H1 (cell line): ENCODE results near the gene ZNF695. TPM values are rescaled to one million over a fixed set of nuclear protein-coding genes. Genes with fewer than 3 reads are reported as not detected.

Experiments used
- CTCF ChIA-PET: fragments of 300-600 bp; sonication (Branson Sonifier 250); formaldehyde crosslinking; loops from one replicate; lab custom pipeline; 2021; ENCODE audit not compliant: partially characterized antibody; lab: Charles Lee
- POLR2A ChIA-PET: fragments of 300-600 bp; sonication (Branson Sonifier 250); formaldehyde crosslinking; loops from one replicate; lab custom pipeline; 2021; ENCODE audit warnings: inconsistent platforms; ENCODE audit not compliant: partially characterized antibody; lab: Charles Lee
- DNase-seq, 2 experiments: peaks; one replicate each; pipeline versions ENCODE4 v3.0.0 to v3.0.0-alpha.2; 2010 to 2022; ENCODE audit warnings: low spot score in 2 of 2, low read depth in 1 of 2, mixed read lengths in 1 of 2
- FAIRE-seq: peaks from 2 replicates; lab custom pipeline; 2011; peaks lifted over from hg19 to GRCh38; lab: Jason Lieb, UNC
- H2AFZ ChIP-seq: 2 replicates; pipeline ENCODE4 v1.8.1; 2012; ENCODE audit warnings: low read length, inconsistent platforms
- H2AK5ac ChIP-seq: 2 replicates; pipeline ENCODE4 v1.6.1; 2013; ENCODE audit warnings: low read depth, low read length
- H2BK120ac ChIP-seq: replicated peaks from 2 replicates; pipeline ENCODE3; 2013; ENCODE audit warnings: low read depth, low read length, inconsistent platforms
- H2BK12ac ChIP-seq: 2 replicates; pipeline ENCODE4 v1.6.1; 2013; ENCODE audit warnings: low read depth, low read length
- H2BK15ac ChIP-seq: 2 replicates; pipeline ENCODE4 v1.6.1; 2013; ENCODE audit warnings: low read length
- H2BK20ac ChIP-seq: 2 replicates; pipeline ENCODE4 v1.6.1; 2013; ENCODE audit warnings: low read length
- H2BK5ac ChIP-seq: 2 replicates; pipeline ENCODE4 v1.6.1; 2013; ENCODE audit warnings: low read depth, low read length
- H3K14ac ChIP-seq: 2 replicates; pipeline ENCODE4 v1.6.1; 2013; ENCODE audit warnings: inconsistent platforms; ENCODE audit not compliant: insufficient read length
- H3K18ac ChIP-seq: 2 replicates; pipeline ENCODE4 v1.6.1; 2013; ENCODE audit warnings: low read length; ENCODE audit errors: extremely low read depth
- H3K23ac ChIP-seq: 2 replicates; pipeline ENCODE4 v1.6.1; 2013; ENCODE audit warnings: inconsistent platforms; ENCODE audit not compliant: insufficient read length
- H3K23me2 ChIP-seq: 2 replicates; pipeline ENCODE4 v1.6.1; 2013; ENCODE audit warnings: low read depth, low read length
- H3K27ac ChIP-seq: 2 replicates; pipeline ENCODE4 v1.6.1; 2011; ENCODE audit warnings: low read depth, low read length, inconsistent platforms
- H3K27me3 ChIP-seq, 4 experiments: replicated peaks in 1 of 4; 1 replicate in 1 of 4; 2 replicates in 3 of 4; pipeline versions ENCODE4 v1.6.1 to v1.8.1; 2011 to 2013; ENCODE audit warnings: low read length in 3 of 4, mild to moderate bottlenecking in 3 of 4, inconsistent platforms in 2 of 4, mixed read lengths in 2 of 4, moderate library complexity in 1 of 4; ENCODE audit not compliant: control insufficient read depth in 3 of 4, insufficient read depth in 3 of 4; ENCODE audit errors: extremely low read depth in 1 of 4
- H3K36me3 ChIP-seq, 4 experiments: 2 replicates each; pipeline versions ENCODE4 v1.6.1 to v1.8.1; 2011 to 2013; ENCODE audit warnings: mild to moderate bottlenecking in 4 of 4, low read length in 3 of 4, moderate library complexity in 2 of 4, control low read depth in 1 of 4, inconsistent platforms in 1 of 4; ENCODE audit not compliant: insufficient read depth in 4 of 4, control insufficient read depth in 2 of 4
- H3K4ac ChIP-seq: replicated peaks from 2 replicates; pipeline ENCODE3; 2013; ENCODE audit warnings: low read length, low read depth, mixed read lengths, inconsistent platforms; ENCODE audit not compliant: insufficient read length
- H3K4me1 ChIP-seq, 4 experiments: replicated peaks in 1 of 4; 1 replicate in 1 of 4; 2 replicates in 3 of 4; pipeline versions ENCODE4 v1.6.1 to v1.8.1; 2011 to 2013; ENCODE audit warnings: low read length in 3 of 4, inconsistent platforms in 2 of 4, mixed read lengths in 1 of 4; ENCODE audit not compliant: insufficient read depth in 4 of 4, control insufficient read depth in 3 of 4
- H3K4me2 ChIP-seq, 2 experiments: 2 replicates each; pipeline versions ENCODE4 v1.6.1 to v1.8.1; 2011 to 2013; ENCODE audit warnings: low read depth in 2 of 2, low read length in 2 of 2, control low read depth in 1 of 2, inconsistent platforms in 1 of 2, mild to moderate bottlenecking in 1 of 2; ENCODE audit not compliant: insufficient read depth in 1 of 2
- H3K4me3 ChIP-seq, 4 experiments: fragments of 200-600, 300-600 bp in 1 of 4; sonication (generic), shearing (Covaris generic), sonication (Bioruptor Twin) in 1 of 4; 2 replicates each; pipeline versions ENCODE4 v1.5.1 to v1.8.1; 2011 to 2016; ENCODE audit warnings: low read length in 4 of 4, low read depth in 3 of 4, control low read depth in 2 of 4, inconsistent platforms in 2 of 4, mild to moderate bottlenecking in 2 of 4, mixed read lengths in 1 of 4, moderate library complexity in 1 of 4; ENCODE audit not compliant: insufficient read depth in 2 of 4; ENCODE audit errors: extremely low read depth in 1 of 4
- H3K56ac ChIP-seq: replicated peaks from 2 replicates; pipeline ENCODE3; 2013; ENCODE audit warnings: low read depth, mild to moderate bottlenecking, mixed read lengths, low read length, inconsistent platforms; ENCODE audit not compliant: insufficient read length
- H3K79me1 ChIP-seq: 2 replicates; pipeline ENCODE4 v1.6.1; 2013; ENCODE audit warnings: low read depth, low read length, control low read depth
- H3K79me2 ChIP-seq, 2 experiments: 2 replicates each; pipeline versions ENCODE4 v1.6.1 to v1.8.1; 2012 to 2013; ENCODE audit warnings: low read length in 2 of 2, mild to moderate bottlenecking in 2 of 2, inconsistent platforms in 1 of 2; ENCODE audit not compliant: insufficient read depth in 2 of 2, control insufficient read depth in 1 of 2
- H3K9ac ChIP-seq, 4 experiments: replicated peaks in 1 of 4; 1 replicate in 1 of 4; 2 replicates in 3 of 4; pipeline versions ENCODE4 v1.6.1 to v1.8.1; 2011 to 2013; ENCODE audit warnings: low read depth in 3 of 4, low read length in 3 of 4, control low read depth in 2 of 4, mild to moderate bottlenecking in 2 of 4, moderate library complexity in 2 of 4, inconsistent platforms in 1 of 4; ENCODE audit errors: extremely low read depth in 1 of 4
- H3K9me3 ChIP-seq, 2 experiments: 2 replicates each; pipeline versions ENCODE4 v1.6.1 to v1.8.1; 2012 to 2013; ENCODE audit warnings: mild to moderate bottlenecking in 2 of 2, moderate library complexity in 2 of 2, control low read depth in 1 of 2, inconsistent platforms in 1 of 2, low read depth in 1 of 2, low read length in 1 of 2, mixed read lengths in 1 of 2; ENCODE audit not compliant: insufficient read depth in 2 of 2
- H4K20me1 ChIP-seq, 2 experiments: replicated peaks in 1 of 2; 2 replicates each; pipeline versions ENCODE3 to v1.8.1; 2011 to 2013; ENCODE audit warnings: inconsistent platforms in 2 of 2, low read length in 2 of 2, mild to moderate bottlenecking in 1 of 2; ENCODE audit not compliant: insufficient read depth in 2 of 2, control insufficient read depth in 1 of 2
- H4K5ac ChIP-seq: 2 replicates; pipeline ENCODE4 v1.6.1; 2013; ENCODE audit warnings: low read length, low read depth, mixed read lengths, inconsistent platforms; ENCODE audit not compliant: insufficient read length
- H4K8ac ChIP-seq: 2 replicates; pipeline ENCODE4 v1.8.0; 2013; ENCODE audit warnings: mild to moderate bottlenecking, moderate library complexity, low read length, inconsistent platforms; ENCODE audit not compliant: insufficient read depth; ENCODE audit errors: extremely low read depth
- H4K91ac ChIP-seq: replicated peaks from 2 replicates; pipeline ENCODE3; 2013; ENCODE audit warnings: low read length, mixed read lengths, inconsistent platforms; ENCODE audit not compliant: insufficient read length
- CHD2 ChIP-seq: IDR thresholded peaks from 2 replicates; pipeline ENCODE4 v1.6.1; 2012; ENCODE audit warnings: low read length, improper control_type of control experiment
- CREB1 ChIP-seq: IDR thresholded peaks from 2 replicates; pipeline ENCODE4 v1.6.1; 2012; ENCODE audit warnings: inconsistent platforms
- EZH2 ChIP-seq: fragments of 200-600 bp; sonication (generic); IDR thresholded peaks from 2 replicates; pipeline ENCODE4 v1.7.1; 2012; ENCODE audit warnings: low read depth, mild to moderate bottlenecking, moderate library complexity, low read length, inconsistent platforms; ENCODE audit not compliant: severe bottlenecking
- FOSL1 ChIP-seq: IDR thresholded peaks from 2 replicates; pipeline ENCODE4 v1.6.1; 2011; ENCODE audit warnings: mild to moderate bottlenecking, low read depth, low read length, moderate library complexity; ENCODE audit not compliant: insufficient read depth
- JUN ChIP-seq: IDR thresholded peaks from 2 replicates; pipeline ENCODE4 v1.6.1; 2011; ENCODE audit warnings: low read depth, mild to moderate bottlenecking, improper control_type of control experiment, low read length
- MAFK ChIP-seq: IDR thresholded peaks from 2 replicates; pipeline ENCODE4 v1.6.1; 2012; ENCODE audit warnings: low read depth, mild to moderate bottlenecking, improper control_type of control experiment, low read length
- NANOG ChIP-seq: IDR thresholded peaks from 2 replicates; pipeline ENCODE4 v1.6.1; 2011; ENCODE audit warnings: low read length, low read depth, mild to moderate bottlenecking, inconsistent platforms; ENCODE audit not compliant: insufficient read depth, poor library complexity, severe bottlenecking
- RXRA ChIP-seq: IDR thresholded peaks from 2 replicates; pipeline ENCODE4 v1.6.1; 2011; ENCODE audit warnings: low read depth, mild to moderate bottlenecking, low read length, moderate library complexity; ENCODE audit not compliant: insufficient read depth
- SP1 ChIP-seq: IDR thresholded peaks from 2 replicates; pipeline ENCODE4 v1.6.1; 2011; ENCODE audit warnings: low read depth, low read length
- TAF7 ChIP-seq: optimal IDR thresholded peaks from 2 replicates; pipeline ENCODE3; 2011; ENCODE audit warnings: low read depth, mild to moderate bottlenecking, inconsistent platforms, low read length, moderate library complexity, borderline replicate concordance
- WGBS, 2 experiments: shearing (Covaris generic) in 1 of 2; methylation state at CpG; one replicate each; pipeline versions ENCODE4 v1.1.6 to v1.1.7; 2013 to 2015; ENCODE audit warnings: low lambda C conversion rate in 2 of 2, mixed read lengths in 2 of 2, inconsistent platforms in 1 of 2, low coverage in 1 of 2, missing lambda C conversion rate in 1 of 2; ENCODE audit not compliant: insufficient replicate concordance in 2 of 2, insufficient coverage in 1 of 2, insufficient read length in 1 of 2; ENCODE audit errors: extremely low coverage in 1 of 2, missing lambda C conversion rate in 1 of 2; 5-methylcytosine and 5-hydroxymethylcytosine counted together
- polyA plus RNA-seq, 7 experiments: library from polyadenylated mRNA; depleted of rRNA in 3 of 7; stranded (reverse) in 5 of 7; unstranded in 2 of 7; fragments of >200 nt in 5 of 7; fragments of 200-250 nt in 2 of 7; gene quantifications; 1 replicate in 5 of 7; 2 replicates in 1 of 7; 4 replicates in 1 of 7; pipeline versions ENCODE4 v1.2.1 to v1.2.3, GENCODE V29; 2011 to 2013; ENCODE audit warnings: missing spikeins in 2 of 7, mixed read lengths in 2 of 7
- total RNA-seq: library from RNA; stranded (reverse); fragmentation: NEBNext Ultra II Directional; extraction: Animal tissue kit (Norgen Biotek cat#: 25700); gene quantifications from 2 replicates; pipeline ENCODE4 v1.2.1, GENCODE V29; 2021

Gene ZNF695
- total and polyA plus RNA-seq, 2 of the 8 experiments (the other 6 are each of a cell fraction or from before 2014, with no cell fraction given), result 9.2 to 27.0 TPM

DNA sequence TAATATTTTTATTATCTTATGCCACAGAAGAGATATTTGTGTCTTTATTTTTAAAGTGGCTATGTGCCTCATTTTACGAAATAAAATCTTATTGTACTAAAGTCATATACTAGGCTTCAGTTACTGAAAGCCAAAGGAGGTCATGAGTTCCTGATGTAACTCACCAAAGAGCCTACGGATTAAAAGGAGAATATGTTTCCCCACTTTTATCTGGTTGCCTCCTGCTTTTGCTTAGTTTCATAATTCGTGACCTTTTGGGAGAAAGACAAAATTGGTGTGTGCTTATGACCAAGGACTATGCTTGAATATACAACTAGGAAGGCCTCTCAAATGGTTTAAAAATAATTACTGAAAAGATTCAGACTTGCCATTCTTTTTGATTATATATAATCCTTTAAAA is 57.9 kb downstream of the ZNF695 start:
- Histone ChIP-seq H4K91ac (no peak overlapping the region), H4K20me1 (no peaks in the 10 kb centered on the region), H2AK5ac (no peak overlapping the region), H2AFZ (no peak overlapping the region), H3K79me1 (no peaks in the 10 kb centered on the region), H3K9ac (no peak overlapping the region), H4K8ac (no peak overlapping the region), H2BK12ac (no peak overlapping the region), H2BK120ac (no peak overlapping the region), H3K23me2 (no peaks in the 10 kb centered on the region), H3K9me3 (no peaks in the 10 kb centered on the region), H3K4me1 (no peaks in the 10 kb centered on the region), H2BK15ac (no peak overlapping the region), H2BK20ac (no peak overlapping the region), H3K14ac (no peak overlapping the region), H3K27ac (no peak overlapping the region), H3K23ac (no peak overlapping the region), H3K18ac (no peak overlapping the region), H3K4ac (no peak overlapping the region), H3K4me3 (no peak overlapping the region), H2BK5ac (no peak overlapping the region), H3K36me3 (peaks cover 0 to 8% (median 1%) of the 10 kb centered on the region in 4 experiments; a peak in 3 of 8 replicates), H3K56ac (no peak overlapping the region), H3K27me3 (no peaks in the 10 kb centered on the region), H3K79me2 (no peaks in the 10 kb centered on the region), H4K5ac (no peak overlapping the region), H3K4me2 (no peak overlapping the region)
- CTCF ChIA-PET, result no interaction called here
- WGBS, 2 experiments, result 86% methylated on average over 3 of the region's 3 CpGs; no CpG with 5 or more reads in 1 of the 2 experiments
- FAIRE-seq, result no peak
- TF ChIP-seq CHD2 (no peak), JUN (no peak), MAFK (no peak), RXRA (no peak), TAF7 (no peak), FOSL1 (no peak), NANOG (no peak), CREB1 (no peak), EZH2 (no peak), SP1 (no peak)
- POLR2A ChIA-PET, result no interaction called here
- no peak for DNase-seq
